GM12872 (cell line): ENCODE results near the gene RPP25.
A peak's percentile ranks its signal among the peaks of the same experiment; 100 is the strongest.

ENCODE experiments used
- TF ChIP-seq, protein P1 (sequence below): IDR thresholded peaks from 3 replicates; pipeline ENCODE4 v1.5.1; 2011; ENCODE audit warnings: low read depth, mild to moderate bottlenecking, low read length, moderate library complexity; ENCODE audit not compliant: insufficient read depth

RPP25 gene

GRCh38 chr15:74982183-74982582, 25.6 kb upstream of the RPP25 start:
- TF ChIP-seq, protein P1, sequence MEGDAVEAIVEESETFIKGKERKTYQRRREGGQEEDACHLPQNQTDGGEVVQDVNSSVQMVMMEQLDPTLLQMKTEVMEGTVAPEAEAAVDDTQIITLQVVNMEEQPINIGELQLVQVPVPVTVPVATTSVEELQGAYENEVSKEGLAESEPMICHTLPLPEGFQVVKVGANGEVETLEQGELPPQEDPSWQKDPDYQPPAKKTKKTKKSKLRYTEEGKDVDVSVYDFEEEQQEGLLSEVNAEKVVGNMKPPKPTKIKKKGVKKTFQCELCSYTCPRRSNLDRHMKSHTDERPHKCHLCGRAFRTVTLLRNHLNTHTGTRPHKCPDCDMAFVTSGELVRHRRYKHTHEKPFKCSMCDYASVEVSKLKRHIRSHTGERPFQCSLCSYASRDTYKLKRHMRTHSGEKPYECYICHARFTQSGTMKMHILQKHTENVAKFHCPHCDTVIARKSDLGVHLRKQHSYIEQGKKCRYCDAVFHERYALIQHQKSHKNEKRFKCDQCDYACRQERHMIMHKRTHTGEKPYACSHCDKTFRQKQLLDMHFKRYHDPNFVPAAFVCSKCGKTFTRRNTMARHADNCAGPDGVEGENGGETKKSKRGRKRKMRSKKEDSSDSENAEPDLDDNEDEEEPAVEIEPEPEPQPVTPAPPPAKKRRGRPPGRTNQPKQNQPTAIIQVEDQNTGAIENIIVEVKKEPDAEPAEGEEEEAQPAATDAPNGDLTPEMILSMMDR = no peak

GRCh38 chr15:74978503-74978902, 21.9 kb upstream of the RPP25 start:
- TF ChIP-seq, protein P1 = no peak

GRCh38 chr15:74978077-74978476, 21.5 kb upstream of the RPP25 start:
- TF ChIP-seq, protein P1 = no peak

DNA sequence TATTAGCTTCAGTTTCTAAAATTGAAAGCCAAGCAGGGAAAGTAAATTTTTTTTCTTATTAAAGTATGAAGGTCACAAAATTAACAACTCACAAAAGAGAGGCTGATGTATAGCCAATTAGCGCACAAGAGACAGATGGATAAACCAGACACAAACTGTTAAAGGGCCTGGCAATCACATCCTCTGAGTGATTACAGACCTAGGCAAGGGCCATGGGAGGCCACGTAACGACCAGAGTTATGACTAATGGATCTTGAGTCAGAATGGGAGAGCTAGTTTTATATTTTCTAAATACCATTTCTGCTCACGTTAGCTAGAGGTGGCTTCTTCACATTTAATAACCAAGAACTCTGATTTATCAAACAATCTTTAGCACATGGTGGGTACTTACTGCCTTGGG, 21.0 kb upstream of the RPP25 start:
- TF ChIP-seq, protein P1 = no peak

DNA sequence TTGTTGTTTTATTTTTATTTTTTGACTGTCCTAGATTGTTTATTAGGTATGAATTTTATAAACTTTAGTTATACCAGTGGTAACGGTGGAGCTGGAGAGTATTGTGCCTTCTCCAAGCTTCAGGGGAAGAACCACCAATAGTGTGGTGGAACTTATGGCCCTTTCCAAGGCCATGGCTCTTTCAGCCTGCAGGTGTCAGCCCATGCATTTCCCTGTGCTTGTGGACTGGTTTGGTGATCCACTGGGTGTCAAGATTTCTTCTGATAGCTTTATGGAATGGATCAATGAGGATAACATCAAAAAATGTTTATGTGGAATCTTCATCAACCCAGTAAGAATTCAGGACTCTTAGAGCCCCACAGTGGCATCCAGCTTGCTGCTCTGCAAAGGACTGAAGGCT, 19.6 kb upstream of the RPP25 start:
- TF ChIP-seq, protein P1 = 0 out of 3 replicates have a peak, but pooled peaks have one; percentile 4

DNA sequence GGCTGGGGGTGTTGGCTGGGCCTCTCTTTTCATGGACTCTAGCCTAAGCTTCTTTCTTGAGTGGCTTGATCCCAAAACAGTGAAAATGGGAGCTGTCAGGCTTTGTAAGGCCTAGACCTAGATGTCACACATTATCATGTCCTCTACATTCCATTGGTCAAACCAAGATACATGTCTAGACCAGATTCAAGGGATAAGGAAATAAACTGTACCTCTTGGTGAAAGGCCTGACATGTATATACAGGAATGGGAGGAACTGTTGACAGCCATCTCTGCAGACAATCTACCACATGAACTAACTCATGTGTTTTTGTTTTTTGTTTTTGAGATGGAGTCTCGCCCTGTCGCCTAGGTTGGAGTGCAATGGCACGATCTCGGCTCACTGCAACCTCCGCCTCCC, 11.1 kb upstream of the RPP25 start:
- TF ChIP-seq, protein P1 = no peak

DNA sequence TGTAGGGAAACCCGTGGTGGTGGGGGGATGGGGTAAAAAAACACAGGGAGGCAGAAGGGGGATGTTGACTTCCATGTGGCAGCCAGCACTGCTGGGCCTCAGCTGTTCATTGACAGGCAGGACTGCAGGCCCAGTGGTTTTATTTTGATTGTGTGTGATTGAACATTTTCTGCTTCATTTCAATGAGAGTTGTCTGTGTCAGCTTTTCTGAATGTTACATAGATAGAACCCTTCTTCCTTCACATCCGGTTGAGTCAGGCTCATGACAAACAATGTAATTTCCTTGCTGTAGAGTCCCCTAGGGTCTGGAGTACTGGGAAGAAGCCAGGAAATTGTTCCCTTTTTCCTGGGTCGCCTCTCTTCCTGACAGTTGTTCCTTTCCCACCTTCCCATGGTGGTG, 8.2 kb upstream of the RPP25 start:
- TF ChIP-seq, protein P1 = no peak

GRCh38 chr15:74963213-74963612, 6.6 kb upstream of the RPP25 start:
- TF ChIP-seq, protein P1 = no peak
